Measurements from ENCODE around the gene ASAP3. TPM values are rescaled to one million over a fixed set of nuclear protein-coding genes. Genes with fewer than 3 reads are reported as not detected.
A peak's percentile ranks its signal among the peaks of the same experiment; 100 is the strongest.

The ASAP3 gene
- total and polyA plus RNA-seq, 9 of the 15 experiments (the other 6 are each of a cell fraction or from before 2014, with no cell fraction given), result 1.7 to 31.2 (median 17.4) TPM

DNA sequence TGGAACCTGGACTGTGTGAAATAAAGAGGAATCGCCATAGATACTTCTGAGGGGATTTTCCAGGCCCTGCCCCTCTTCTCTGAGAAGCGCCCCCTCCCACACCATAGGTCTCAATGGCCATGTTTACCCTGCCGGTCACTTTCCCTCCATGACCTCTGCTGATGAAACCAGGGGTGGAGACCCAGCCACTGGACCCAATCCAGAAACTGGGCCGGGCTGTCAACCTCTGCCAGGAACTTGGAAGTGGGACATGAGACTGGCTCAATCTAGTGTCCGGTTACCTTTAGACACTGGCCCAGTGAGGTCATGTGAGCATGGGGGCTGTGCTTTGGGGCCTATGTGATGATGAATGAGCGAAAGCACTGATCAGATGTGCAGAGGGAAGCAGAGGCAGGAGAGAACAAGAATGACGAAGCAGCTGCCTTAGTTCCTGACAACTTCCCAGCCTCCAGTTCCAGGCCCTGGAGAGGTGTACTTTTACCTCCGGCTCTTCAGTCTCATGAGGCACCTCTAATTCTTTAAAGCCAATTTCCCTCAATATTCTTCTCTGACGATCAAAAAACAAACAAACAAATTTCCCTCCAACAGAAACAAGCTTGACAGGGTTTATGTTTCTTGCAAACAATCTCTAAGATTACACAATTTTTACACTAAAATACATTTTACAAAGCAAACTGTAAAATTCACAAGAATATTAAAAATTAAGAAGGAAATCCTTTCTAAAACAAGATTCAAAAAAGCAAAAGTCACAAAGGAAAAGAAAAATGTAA is 4.9 kb downstream of the ASAP3 start (continued):
- TF ChIP-seq, protein P1, sequence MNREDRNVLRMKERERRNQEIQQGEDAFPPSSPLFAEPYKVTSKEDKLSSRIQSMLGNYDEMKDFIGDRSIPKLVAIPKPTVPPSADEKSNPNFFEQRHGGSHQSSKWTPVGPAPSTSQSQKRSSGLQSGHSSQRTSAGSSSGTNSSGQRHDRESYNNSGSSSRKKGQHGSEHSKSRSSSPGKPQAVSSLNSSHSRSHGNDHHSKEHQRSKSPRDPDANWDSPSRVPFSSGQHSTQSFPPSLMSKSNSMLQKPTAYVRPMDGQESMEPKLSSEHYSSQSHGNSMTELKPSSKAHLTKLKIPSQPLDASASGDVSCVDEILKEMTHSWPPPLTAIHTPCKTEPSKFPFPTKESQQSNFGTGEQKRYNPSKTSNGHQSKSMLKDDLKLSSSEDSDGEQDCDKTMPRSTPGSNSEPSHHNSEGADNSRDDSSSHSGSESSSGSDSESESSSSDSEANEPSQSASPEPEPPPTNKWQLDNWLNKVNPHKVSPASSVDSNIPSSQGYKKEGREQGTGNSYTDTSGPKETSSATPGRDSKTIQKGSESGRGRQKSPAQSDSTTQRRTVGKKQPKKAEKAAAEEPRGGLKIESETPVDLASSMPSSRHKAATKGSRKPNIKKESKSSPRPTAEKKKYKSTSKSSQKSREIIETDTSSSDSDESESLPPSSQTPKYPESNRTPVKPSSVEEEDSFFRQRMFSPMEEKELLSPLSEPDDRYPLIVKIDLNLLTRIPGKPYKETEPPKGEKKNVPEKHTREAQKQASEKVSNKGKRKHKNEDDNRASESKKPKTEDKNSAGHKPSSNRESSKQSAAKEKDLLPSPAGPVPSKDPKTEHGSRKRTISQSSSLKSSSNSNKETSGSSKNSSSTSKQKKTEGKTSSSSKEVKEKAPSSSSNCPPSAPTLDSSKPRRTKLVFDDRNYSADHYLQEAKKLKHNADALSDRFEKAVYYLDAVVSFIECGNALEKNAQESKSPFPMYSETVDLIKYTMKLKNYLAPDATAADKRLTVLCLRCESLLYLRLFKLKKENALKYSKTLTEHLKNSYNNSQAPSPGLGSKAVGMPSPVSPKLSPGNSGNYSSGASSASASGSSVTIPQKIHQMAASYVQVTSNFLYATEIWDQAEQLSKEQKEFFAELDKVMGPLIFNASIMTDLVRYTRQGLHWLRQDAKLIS (CRISPR knock-in tag; IDR thresholded peaks at IDR 0.05), result no peak
- TF ChIP-seq, protein P2, sequence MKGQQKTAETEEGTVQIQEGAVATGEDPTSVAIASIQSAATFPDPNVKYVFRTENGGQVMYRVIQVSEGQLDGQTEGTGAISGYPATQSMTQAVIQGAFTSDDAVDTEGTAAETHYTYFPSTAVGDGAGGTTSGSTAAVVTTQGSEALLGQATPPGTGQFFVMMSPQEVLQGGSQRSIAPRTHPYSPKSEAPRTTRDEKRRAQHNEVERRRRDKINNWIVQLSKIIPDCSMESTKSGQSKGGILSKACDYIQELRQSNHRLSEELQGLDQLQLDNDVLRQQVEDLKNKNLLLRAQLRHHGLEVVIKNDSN (CRISPR knock-in tag; IDR thresholded peaks at IDR 0.05), result peak; percentile 93
- TF ChIP-seq CREB1 (IDR thresholded peaks at IDR 0.05) (peak; percentile 68; the same call in 1 of the 2 replicates), CREB1 (CRISPR knock-in tag; IDR thresholded peaks at IDR 0.05) (0 out of 2 replicates have a peak, but pooled peaks have one; percentile 37), NCOA4 (IDR thresholded peaks at IDR 0.05; ENCODE audit: partially characterized antibody) (no peak), ZNF561 (CRISPR knock-in tag; conservative IDR thresholded peaks at IDR 0.05) (no peak), ZNF785 (CRISPR knock-in tag; IDR thresholded peaks at IDR 0.05) (no peak), RHOXF2B (CRISPR knock-in tag; conservative IDR thresholded peaks at IDR 0.05) (no peak), ELF1 (tag; IDR thresholded peaks at IDR 0.05) (peak; percentile 45; the same call in 1 of the 2 replicates), GTF2E2 (tag; IDR thresholded peaks at IDR 0.05) (0 out of 2 replicates have a peak, but pooled peaks have one; percentile 55), ELF4 (CRISPR knock-in tag; IDR thresholded peaks at IDR 0.05) (no peak; the same call in 1 of the 2 replicates), FUS (optimal IDR thresholded peaks at IDR 0.05; ENCODE audit: low read depth, low read length) (no peak)
- TF ChIP-seq, protein P3, sequence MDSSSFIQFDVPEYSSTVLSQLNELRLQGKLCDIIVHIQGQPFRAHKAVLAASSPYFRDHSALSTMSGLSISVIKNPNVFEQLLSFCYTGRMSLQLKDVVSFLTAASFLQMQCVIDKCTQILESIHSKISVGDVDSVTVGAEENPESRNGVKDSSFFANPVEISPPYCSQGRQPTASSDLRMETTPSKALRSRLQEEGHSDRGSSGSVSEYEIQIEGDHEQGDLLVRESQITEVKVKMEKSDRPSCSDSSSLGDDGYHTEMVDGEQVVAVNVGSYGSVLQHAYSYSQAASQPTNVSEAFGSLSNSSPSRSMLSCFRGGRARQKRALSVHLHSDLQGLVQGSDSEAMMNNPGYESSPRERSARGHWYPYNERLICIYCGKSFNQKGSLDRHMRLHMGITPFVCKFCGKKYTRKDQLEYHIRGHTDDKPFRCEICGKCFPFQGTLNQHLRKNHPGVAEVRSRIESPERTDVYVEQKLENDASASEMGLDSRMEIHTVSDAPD (CRISPR knock-in tag; IDR thresholded peaks at IDR 0.05), result no peak
- TF ChIP-seq, protein P4, sequence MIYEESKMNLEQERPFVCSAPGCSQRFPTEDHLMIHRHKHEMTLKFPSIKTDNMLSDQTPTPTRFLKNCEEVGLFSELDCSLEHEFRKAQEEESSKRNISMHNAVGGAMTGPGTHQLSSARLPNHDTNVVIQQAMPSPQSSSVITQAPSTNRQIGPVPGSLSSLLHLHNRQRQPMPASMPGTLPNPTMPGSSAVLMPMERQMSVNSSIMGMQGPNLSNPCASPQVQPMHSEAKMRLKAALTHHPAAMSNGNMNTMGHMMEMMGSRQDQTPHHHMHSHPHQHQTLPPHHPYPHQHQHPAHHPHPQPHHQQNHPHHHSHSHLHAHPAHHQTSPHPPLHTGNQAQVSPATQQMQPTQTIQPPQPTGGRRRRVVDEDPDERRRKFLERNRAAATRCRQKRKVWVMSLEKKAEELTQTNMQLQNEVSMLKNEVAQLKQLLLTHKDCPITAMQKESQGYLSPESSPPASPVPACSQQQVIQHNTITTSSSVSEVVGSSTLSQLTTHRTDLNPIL (CRISPR knock-in tag; IDR thresholded peaks at IDR 0.05), result no peak
